Suprapubic skin (tissue), 4 donors: ENCODE measurements around the gene TBC1D5. TPM values are rescaled to one million over a fixed set of nuclear protein-coding genes. Genes with fewer than 3 reads are reported as not detected.

Experiments
- DNase-seq, 2 donors: peaks; one replicate each; pipeline ENCODE4 v3.0.0-alpha.2; 2019; ENCODE audit warnings: low spot score in 2 of 2
- H3K27ac ChIP-seq: fragments of 200-600 bp; sonication (generic); one replicate; pipeline ENCODE4 v1.5.1; 2019
- H3K27me3 ChIP-seq: fragments of 200-600 bp; sonication (generic); one replicate; pipeline ENCODE4 v1.5.1; 2019
- H3K36me3 ChIP-seq: fragments of 200-600 bp; sonication (generic); one replicate; pipeline ENCODE4 v1.5.1; 2019
- H3K4me1 ChIP-seq: fragments of 200-600 bp; sonication (generic); one replicate; pipeline ENCODE4 v1.5.1; 2019
- H3K4me3 ChIP-seq: fragments of 200-600 bp; sonication (generic); one replicate; pipeline ENCODE4 v1.5.1; 2019; ENCODE audit warnings: mild to moderate bottlenecking
- H3K9me3 ChIP-seq: fragments of 200-600 bp; sonication (generic); one replicate; pipeline ENCODE4 v1.5.1; 2019
- EP300 ChIP-seq: sonication (generic); formaldehyde crosslinking; IDR thresholded peaks from one replicate; pipeline ENCODE4 v1.6.1; 2017; ENCODE audit warnings: antibody characterized with exemption
- POLR2A ChIP-seq, 2 donors: fragments of 450-650 bp; IDR thresholded peaks; one replicate each; pipeline ENCODE4 v1.6.1; 2017; ENCODE audit warnings: antibody characterized with exemption in 2 of 2, mild to moderate bottlenecking in 2 of 2, moderate library complexity in 2 of 2
- POLR2AphosphoS5 ChIP-seq, 3 donors: sonication (generic); formaldehyde crosslinking; IDR thresholded peaks; one replicate each; pipeline ENCODE4 v1.6.1; 2017; ENCODE audit warnings: antibody characterized with exemption in 3 of 3
- WGBS: methylation state at CpG from one replicate; pipeline ENCODE4 v1.1.5; 2018; 5-methylcytosine and 5-hydroxymethylcytosine counted together
- total RNA-seq, 4 donors: library from RNA; depleted of rRNA; stranded (reverse); fragments of >200 nt; gene quantifications; one replicate each; pipeline ENCODE4 v1.1.0, GENCODE V29; 2016
- TF ChIP-seq, protein P1 (sequence below), 2 donors: fragments of 200-600 bp in 1 of 2; fragments of 450-650 bp in 1 of 2; sonication (generic) in 1 of 2; IDR thresholded peaks; one replicate each; pipeline ENCODE4 v1.5.1; 2016 to 2019; ENCODE audit warnings: antibody characterized with exemption in 2 of 2, mild to moderate bottlenecking in 1 of 2, moderate library complexity in 1 of 2

TBC1D5 gene
- total RNA-seq, 4 donors from 2014 or later: 66.4 to 98.5 (median 79.9) TPM

DNA sequence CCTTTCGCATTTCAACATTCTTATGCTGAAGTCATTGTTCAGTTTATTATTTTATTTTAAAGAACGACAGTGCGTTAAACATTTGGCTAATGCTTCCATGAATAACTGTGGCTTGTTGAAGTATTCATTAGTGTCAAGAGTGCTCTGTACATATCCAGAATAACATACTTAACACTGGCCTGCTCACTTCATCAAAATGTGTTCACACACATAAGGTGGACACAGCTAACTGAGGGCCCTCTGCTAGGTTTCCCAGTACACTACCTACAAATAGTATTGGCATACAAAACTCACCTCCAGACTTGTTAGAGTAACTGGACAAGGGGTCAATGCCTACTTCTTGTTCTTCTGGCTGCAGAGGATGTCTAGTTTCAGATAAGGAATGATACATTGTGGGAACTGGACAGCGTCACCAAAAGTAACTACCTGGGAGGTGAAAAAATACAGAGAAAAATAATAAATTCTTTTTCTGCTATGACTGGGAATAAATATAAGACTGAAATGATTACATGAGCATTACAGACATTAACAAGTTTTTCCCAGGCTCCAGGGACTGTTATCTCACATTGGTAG is 234.2 kb downstream of the TBC1D5 start:
- 91% methylated on average over 4 of the region's 4 CpGs for WGBS
- Histone ChIP-seq H3K4me3 (no peak overlapping the region), H3K27me3 (no peaks in the 10 kb centered on the region), H3K4me1 (no peaks in the 10 kb centered on the region), H3K36me3 (no peaks in the 10 kb centered on the region), H3K9me3 (no peaks in the 10 kb centered on the region), H3K27ac (no peak overlapping the region)
- no peak for DNase-seq
- TF ChIP-seq POLR2AphosphoS5 (IDR thresholded peaks at IDR 0.05) (no peak), EP300 (no peak), POLR2A (IDR thresholded peaks at IDR 0.05) (no peak)
- TF ChIP-seq, protein P1, sequence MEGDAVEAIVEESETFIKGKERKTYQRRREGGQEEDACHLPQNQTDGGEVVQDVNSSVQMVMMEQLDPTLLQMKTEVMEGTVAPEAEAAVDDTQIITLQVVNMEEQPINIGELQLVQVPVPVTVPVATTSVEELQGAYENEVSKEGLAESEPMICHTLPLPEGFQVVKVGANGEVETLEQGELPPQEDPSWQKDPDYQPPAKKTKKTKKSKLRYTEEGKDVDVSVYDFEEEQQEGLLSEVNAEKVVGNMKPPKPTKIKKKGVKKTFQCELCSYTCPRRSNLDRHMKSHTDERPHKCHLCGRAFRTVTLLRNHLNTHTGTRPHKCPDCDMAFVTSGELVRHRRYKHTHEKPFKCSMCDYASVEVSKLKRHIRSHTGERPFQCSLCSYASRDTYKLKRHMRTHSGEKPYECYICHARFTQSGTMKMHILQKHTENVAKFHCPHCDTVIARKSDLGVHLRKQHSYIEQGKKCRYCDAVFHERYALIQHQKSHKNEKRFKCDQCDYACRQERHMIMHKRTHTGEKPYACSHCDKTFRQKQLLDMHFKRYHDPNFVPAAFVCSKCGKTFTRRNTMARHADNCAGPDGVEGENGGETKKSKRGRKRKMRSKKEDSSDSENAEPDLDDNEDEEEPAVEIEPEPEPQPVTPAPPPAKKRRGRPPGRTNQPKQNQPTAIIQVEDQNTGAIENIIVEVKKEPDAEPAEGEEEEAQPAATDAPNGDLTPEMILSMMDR (IDR thresholded peaks at IDR 0.05): no peak

DNA sequence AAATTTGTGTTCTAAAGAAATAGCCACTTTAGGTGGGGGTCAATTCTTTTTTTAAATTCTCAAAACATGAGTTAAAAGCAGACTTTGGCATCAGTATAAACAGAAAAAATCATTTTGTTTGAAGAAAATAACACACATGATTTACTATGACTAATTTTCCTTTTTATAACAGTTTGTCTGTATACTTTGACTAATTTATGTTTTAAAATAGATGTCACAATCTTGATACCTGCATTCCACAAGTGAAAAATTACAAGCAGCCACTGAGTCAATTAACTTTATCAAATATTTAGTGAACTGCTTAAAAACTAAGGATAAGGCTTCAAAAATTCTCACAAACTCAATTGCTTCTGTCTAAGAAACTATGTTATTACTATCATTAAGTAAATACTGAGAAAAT is 235.0 kb downstream of the TBC1D5 start:
- Histone ChIP-seq H3K4me3 (no peak overlapping the region), H3K36me3 (no peaks in the 10 kb centered on the region), H3K9me3 (no peaks in the 10 kb centered on the region), H3K4me1 (no peaks in the 10 kb centered on the region), H3K27me3 (no peaks in the 10 kb centered on the region), H3K27ac (no peak overlapping the region)
- TF ChIP-seq EP300 (no peak), POLR2AphosphoS5 (IDR thresholded peaks at IDR 0.05) (no peak), POLR2A (IDR thresholded peaks at IDR 0.05) (no peak)
- TF ChIP-seq, protein P1 (IDR thresholded peaks at IDR 0.05): no peak
- DNase-seq: no peak

DNA sequence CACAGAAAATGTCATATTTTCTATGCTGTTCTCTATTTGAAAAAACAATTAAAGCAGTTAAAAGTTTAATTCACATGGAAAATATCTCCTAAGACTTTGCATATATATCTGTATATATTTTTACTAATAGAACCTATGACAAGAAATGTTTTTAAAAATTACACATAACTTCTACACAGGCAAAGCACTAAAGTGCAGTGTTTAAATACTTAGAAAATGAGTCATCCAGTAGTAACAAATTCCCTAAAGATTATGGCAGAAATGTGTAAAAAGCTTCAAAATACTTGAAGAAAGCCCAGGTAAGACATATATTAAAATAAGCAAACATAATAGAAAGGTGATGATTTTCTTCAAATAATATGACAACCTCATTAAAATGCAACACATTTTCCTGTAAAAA is 236.6 kb downstream of the TBC1D5 start:
- H3K27me3 ChIP-seq: no peaks in the 10 kb centered on the region
- H3K4me3 ChIP-seq: no peak overlapping the region
- DNase-seq: no peak
- H3K4me1 ChIP-seq: no peaks in the 10 kb centered on the region
- H3K9me3 ChIP-seq: no peaks in the 10 kb centered on the region
- no peak overlapping the region for H3K27ac ChIP-seq
- TF ChIP-seq, protein P1 (IDR thresholded peaks at IDR 0.05): no peak
- TF ChIP-seq EP300: no peak
- no peak for TF ChIP-seq POLR2A (IDR thresholded peaks at IDR 0.05)
- no peak for TF ChIP-seq POLR2AphosphoS5 (IDR thresholded peaks at IDR 0.05)
- H3K36me3 ChIP-seq: no peaks in the 10 kb centered on the region

DNA sequence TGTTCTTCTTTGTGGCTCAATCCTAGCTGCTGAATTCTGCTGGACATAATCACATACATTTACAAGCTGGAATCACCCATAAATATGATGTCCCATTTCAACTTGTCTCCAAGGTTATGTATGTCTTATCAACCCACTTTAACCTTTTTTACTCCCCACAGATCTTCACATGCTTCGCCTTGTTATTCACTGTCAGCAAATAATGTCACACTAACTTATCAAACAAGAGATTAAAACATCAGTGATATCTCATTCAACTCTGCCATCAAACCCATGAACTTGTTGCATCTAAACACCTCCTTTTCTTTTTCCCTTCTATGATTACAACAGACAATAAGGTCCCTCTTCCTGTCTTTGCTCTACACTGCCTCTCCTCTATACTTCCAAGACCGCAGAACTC is 240.7 kb downstream of the TBC1D5 start:
- 98% methylated on average over 2 of the region's 2 CpGs for WGBS
- H3K27me3 ChIP-seq: no peaks in the 10 kb centered on the region
- H3K9me3 ChIP-seq: no peaks in the 10 kb centered on the region
- no peak overlapping the region for H3K4me3 ChIP-seq
- TF ChIP-seq EP300: no peak
- no peak for TF ChIP-seq POLR2A (IDR thresholded peaks at IDR 0.05)
- no peaks in the 10 kb centered on the region for H3K36me3 ChIP-seq
- no peak for DNase-seq
- H3K27ac ChIP-seq: no peak overlapping the region
- no peaks in the 10 kb centered on the region for H3K4me1 ChIP-seq

DNA sequence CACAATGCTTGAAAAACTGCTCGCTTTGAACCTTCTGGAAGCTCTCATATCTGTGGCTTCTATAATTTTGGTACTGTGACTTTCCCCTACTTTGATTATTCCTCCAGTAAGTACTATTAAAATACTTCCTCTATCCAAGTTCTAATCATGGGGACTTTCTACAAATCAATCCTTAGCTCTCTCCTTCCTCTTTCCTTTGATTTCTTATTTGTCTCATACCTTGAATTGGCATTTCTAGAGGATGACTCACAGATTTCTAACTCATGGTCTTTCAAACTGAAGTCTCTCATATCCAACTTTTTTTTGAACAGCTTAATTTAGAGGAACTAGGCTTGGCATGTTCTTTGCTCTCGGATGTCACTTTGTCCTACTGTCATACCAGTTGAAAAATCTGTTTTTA is 241.8 kb downstream of the TBC1D5 start:
- 89% methylated on average over 2 of the region's 2 CpGs for WGBS
- Histone ChIP-seq H3K4me1 (no peaks in the 10 kb centered on the region), H3K4me3 (no peak overlapping the region), H3K36me3 (no peaks in the 10 kb centered on the region), H3K27me3 (no peaks in the 10 kb centered on the region), H3K27ac (no peak overlapping the region), H3K9me3 (no peaks in the 10 kb centered on the region)
- TF ChIP-seq POLR2AphosphoS5 (IDR thresholded peaks at IDR 0.05): no peak
- DNase-seq: no peak

DNA sequence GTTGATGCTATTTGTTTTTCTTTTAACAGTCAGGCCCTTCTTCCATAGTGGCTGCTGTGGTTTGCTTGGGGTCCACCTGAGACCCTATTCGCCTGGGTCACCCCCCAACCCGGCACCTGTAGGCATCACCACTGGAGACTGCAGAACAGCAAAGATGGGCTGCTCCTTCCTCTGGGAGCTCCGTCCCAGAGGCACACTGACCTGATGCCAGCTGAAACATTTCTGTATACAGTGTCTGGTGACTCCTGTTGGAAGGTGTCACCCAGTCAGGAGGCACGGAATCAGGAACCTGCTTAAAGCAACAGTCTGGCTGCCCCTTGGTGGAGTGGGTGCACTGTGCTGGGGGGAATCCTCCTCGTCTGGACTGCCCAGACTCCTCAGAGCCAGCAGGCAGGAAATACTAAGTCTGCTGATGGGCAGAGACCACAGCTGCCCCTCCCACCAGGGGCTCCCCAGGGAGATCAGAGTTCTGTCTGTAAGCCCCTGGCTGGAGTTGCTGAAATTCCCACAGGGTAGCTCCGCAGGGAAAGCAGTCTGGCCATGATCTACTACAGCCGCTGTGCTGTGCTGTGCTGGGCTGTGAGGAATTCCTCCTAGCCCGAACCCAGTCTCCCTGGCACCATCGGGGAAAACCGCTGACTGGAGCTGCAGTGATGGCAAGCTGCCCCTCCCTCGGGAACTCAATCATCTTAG is 248.2 kb downstream of the TBC1D5 start:
- 80% methylated on average over 6 of the region's 11 CpGs for WGBS
- Histone ChIP-seq H3K27ac (no peak overlapping the region), H3K4me3 (no peak overlapping the region), H3K36me3 (no peaks in the 10 kb centered on the region), H3K4me1 (peaks cover 4% of the 10 kb centered on the region), H3K27me3 (no peaks in the 10 kb centered on the region), H3K9me3 (peaks cover 4% of the 10 kb centered on the region)
- no peak for DNase-seq
- no peak for TF ChIP-seq POLR2AphosphoS5 (IDR thresholded peaks at IDR 0.05)
- no peak for TF ChIP-seq EP300
- TF ChIP-seq, protein P1 (IDR thresholded peaks at IDR 0.05): no peak
- TF ChIP-seq POLR2A (IDR thresholded peaks at IDR 0.05): no peak
